ENCODE data around the gene RAB8A. TPM values are rescaled to one million over a fixed set of nuclear protein-coding genes. Genes with fewer than 3 reads are reported as not detected.

Gene RAB8A
- total and polyA plus RNA-seq, 4 donors: 32.2 to 71.4 (median 60.3) TPM

DNA sequence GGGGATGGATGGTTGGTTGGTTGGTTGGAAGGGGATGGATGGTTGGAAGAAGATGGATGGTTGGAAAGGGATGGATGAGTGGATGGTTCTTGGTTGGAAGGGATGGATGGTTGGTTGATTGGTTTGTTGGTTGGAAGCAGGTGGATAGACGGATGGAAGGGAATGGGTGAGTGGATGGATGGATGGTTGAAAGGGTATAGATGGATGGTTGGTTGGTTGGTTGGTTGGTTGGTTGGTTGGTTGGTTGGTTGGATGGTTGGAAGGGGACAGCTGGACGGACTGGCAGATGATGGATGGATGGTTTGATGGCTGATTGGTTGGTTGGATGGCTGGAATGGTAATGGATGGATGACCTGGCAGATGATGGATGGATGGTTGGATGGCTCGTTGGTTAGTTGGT, 20.0 kb downstream of the RAB8A start:
- H3K27me3 ChIP-seq (ENCODE audit: control insufficient read depth in 3 of 3, insufficient read depth in 3 of 3, low read length in 2 of 3): no peaks in the 10 kb centered on the region
- H3K27ac ChIP-seq (ENCODE audit: low read depth in 1 of 2, low read length in 1 of 2): no peak overlapping the region
- H3K9me3 ChIP-seq (ENCODE audit: control insufficient read depth in 4 of 4, insufficient read depth in 3 of 4, low read length in 3 of 4): peaks cover 0 to 4% (median 0%) of the 10 kb centered on the region in 4 donors
- H3K9ac ChIP-seq (ENCODE audit: insufficient read depth in 1 of 2, low read length in 2 of 2): no peak overlapping the region
- no peak for ATAC-seq (ENCODE audit: insufficient read depth, low FRiP score)
- TF ChIP-seq, protein P1, sequence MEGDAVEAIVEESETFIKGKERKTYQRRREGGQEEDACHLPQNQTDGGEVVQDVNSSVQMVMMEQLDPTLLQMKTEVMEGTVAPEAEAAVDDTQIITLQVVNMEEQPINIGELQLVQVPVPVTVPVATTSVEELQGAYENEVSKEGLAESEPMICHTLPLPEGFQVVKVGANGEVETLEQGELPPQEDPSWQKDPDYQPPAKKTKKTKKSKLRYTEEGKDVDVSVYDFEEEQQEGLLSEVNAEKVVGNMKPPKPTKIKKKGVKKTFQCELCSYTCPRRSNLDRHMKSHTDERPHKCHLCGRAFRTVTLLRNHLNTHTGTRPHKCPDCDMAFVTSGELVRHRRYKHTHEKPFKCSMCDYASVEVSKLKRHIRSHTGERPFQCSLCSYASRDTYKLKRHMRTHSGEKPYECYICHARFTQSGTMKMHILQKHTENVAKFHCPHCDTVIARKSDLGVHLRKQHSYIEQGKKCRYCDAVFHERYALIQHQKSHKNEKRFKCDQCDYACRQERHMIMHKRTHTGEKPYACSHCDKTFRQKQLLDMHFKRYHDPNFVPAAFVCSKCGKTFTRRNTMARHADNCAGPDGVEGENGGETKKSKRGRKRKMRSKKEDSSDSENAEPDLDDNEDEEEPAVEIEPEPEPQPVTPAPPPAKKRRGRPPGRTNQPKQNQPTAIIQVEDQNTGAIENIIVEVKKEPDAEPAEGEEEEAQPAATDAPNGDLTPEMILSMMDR (IDR thresholded peaks at IDR 0.05; ENCODE audit: control extremely low read depth, extremely low read depth): no peak
- peaks cover 24 to 60% (median 42%) of the 10 kb centered on the region in 4 donors for H3K36me3 ChIP-seq (ENCODE audit: control insufficient read depth in 4 of 4, insufficient read depth in 4 of 4, low read length in 4 of 4)
- H3K4me1 ChIP-seq (ENCODE audit: control insufficient read depth in 5 of 5, insufficient read depth in 5 of 5, low read length in 5 of 5): no peaks in the 10 kb centered on the region
- 97 to 100% methylated on average over 3 of the region's 3 CpGs for WGBS, 2 donors
- no peak overlapping the region for H3K4me3 ChIP-seq
- no peak for DNase-seq

DNA sequence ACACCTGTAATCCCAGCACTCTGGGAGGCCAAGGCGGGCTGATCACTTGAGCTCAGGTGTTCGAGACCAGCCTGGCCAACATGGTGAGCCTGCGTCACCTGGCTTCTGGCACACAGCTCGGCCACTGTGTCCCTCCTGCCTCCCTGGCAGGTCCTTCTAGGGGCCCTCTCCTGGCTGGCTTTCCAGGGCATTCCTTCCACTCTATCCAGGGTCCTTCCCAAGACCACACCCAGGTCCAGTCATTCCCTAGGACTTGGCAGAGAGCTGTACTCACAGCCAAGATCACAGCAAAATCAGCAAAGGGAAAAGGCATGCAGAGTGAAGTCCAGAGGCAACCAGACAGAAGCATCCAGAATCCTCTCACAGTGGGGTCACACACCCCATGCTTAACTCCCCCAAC, 22.1 kb downstream of the RAB8A start:
- TF ChIP-seq, protein P1 (IDR thresholded peaks at IDR 0.05; ENCODE audit: control extremely low read depth, extremely low read depth): no peak
- Histone ChIP-seq H3K4me3 (no peak overlapping the region), H3K36me3 (ENCODE audit: control insufficient read depth in 4 of 4, insufficient read depth in 4 of 4, low read length in 4 of 4) (peaks cover 24 to 41% (median 33%) of the 10 kb centered on the region in 4 donors), H3K27ac (ENCODE audit: low read depth in 1 of 2, low read length in 1 of 2) (no peak overlapping the region), H3K9ac (ENCODE audit: insufficient read depth in 1 of 2, low read length in 2 of 2) (no peak overlapping the region), H3K9me3 (ENCODE audit: control insufficient read depth in 4 of 4, insufficient read depth in 3 of 4, low read length in 3 of 4) (peaks cover 0 to 4% (median 0%) of the 10 kb centered on the region in 4 donors), H3K4me1 (ENCODE audit: control insufficient read depth in 5 of 5, insufficient read depth in 5 of 5, low read length in 5 of 5) (no peaks in the 10 kb centered on the region), H3K27me3 (ENCODE audit: control insufficient read depth in 3 of 3, insufficient read depth in 3 of 3, low read length in 2 of 3) (no peaks in the 10 kb centered on the region)
- no peak for ATAC-seq (ENCODE audit: insufficient read depth, low FRiP score)
- WGBS, 2 donors: 93 to 95% methylated on average over 4 of the region's 4 CpGs
- DNase-seq: no peak

DNA sequence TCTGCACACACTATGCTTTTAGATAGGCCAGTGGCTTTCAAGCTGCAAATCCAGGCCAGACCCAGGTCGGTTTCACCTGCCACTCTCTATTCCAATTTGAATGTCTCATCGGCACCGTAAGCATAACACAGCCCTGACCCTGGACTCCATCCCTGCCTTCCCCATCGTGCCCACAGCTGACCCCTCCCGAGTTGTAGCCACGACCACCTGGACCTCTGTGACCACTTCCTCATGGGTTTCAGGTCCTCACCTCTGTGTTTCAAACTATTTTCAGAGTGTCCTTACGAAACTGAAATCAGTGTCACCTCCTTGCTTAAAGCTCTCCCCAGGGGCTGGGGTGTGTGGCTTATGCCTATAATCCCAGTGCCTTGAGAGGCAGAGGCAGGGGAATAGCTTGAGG, 22.8 kb downstream of the RAB8A start:
- Histone ChIP-seq H3K9me3 (ENCODE audit: control insufficient read depth in 4 of 4, insufficient read depth in 3 of 4, low read length in 3 of 4) (peaks cover 0 to 4% (median 0%) of the 10 kb centered on the region in 4 donors), H3K9ac (ENCODE audit: insufficient read depth in 1 of 2, low read length in 2 of 2) (no peak overlapping the region), H3K36me3 (ENCODE audit: control insufficient read depth in 4 of 4, insufficient read depth in 4 of 4, low read length in 4 of 4) (peaks cover 19 to 34% (median 27%) of the 10 kb centered on the region in 4 donors), H3K27ac (ENCODE audit: low read depth in 1 of 2, low read length in 1 of 2) (no peak overlapping the region), H3K4me3 (no peak overlapping the region), H3K4me1 (ENCODE audit: control insufficient read depth in 5 of 5, insufficient read depth in 5 of 5, low read length in 5 of 5) (peaks cover 0 to 3% (median 0%) of the 10 kb centered on the region in 5 donors), H3K27me3 (ENCODE audit: control insufficient read depth in 3 of 3, insufficient read depth in 3 of 3, low read length in 2 of 3) (no peaks in the 10 kb centered on the region)
- ATAC-seq (ENCODE audit: insufficient read depth, low FRiP score) (no peak), DNase-seq (no peak)
- WGBS, 2 donors: 51 to 73% methylated on average over 7 of the region's 7 CpGs
- TF ChIP-seq, protein P1 (IDR thresholded peaks at IDR 0.05; ENCODE audit: control extremely low read depth, extremely low read depth): no peak
